PFSK-1 (cell line): ENCODE measurements around the gene UVSSA.

ENCODE experiments used
- POLR2AphosphoS5 ChIP-seq: IDR thresholded peaks from 2 replicates; pipeline ENCODE4 v1.6.1; 2012; ENCODE audit warnings: low read depth, mild to moderate bottlenecking, control low read depth, low read length, moderate library complexity
- REST ChIP-seq, 2 experiments: IDR thresholded peaks; 2 replicates each; pipeline versions ENCODE4 v1.6.1 to v1.8.0; 2011 to 2012; ENCODE audit warnings: low read depth in 2 of 2, low read length in 2 of 2, control low read depth in 1 of 2, inconsistent platforms in 1 of 2, mild to moderate bottlenecking in 1 of 2, moderate library complexity in 1 of 2; ENCODE audit not compliant: insufficient read depth in 1 of 2
- SIN3A ChIP-seq: IDR thresholded peaks from 2 replicates; pipeline ENCODE4 v1.6.1; 2012; ENCODE audit warnings: mild to moderate bottlenecking, low read length, moderate library complexity, borderline replicate concordance; ENCODE audit not compliant: insufficient read depth
- TAF1 ChIP-seq: IDR thresholded peaks from 2 replicates; pipeline ENCODE4 v1.6.1; 2012; ENCODE audit warnings: low read length, control low read depth, borderline replicate concordance; ENCODE audit not compliant: insufficient read depth

GRCh38 chr4:1332686-1333085 lies 14.3 kb upstream of the UVSSA start:
- TF ChIP-seq POLR2AphosphoS5, result no peak
- no peak for TF ChIP-seq REST (IDR thresholded peaks at IDR 0.05; ENCODE audit: insufficient read depth in 1 of 2, low read depth in 2 of 2, low read length in 2 of 2)
- no peak for TF ChIP-seq TAF1
- TF ChIP-seq SIN3A, result no peak
